SU-DHL-6 (cell line): ENCODE results near the gene CALCR.

Source experiments
- CTCF ChIP-seq: fragments of 200-600 bp; sonication (generic); IDR thresholded peaks from one replicate; pipeline ENCODE4 v1.5.1; 2017; ENCODE audit warnings: antibody characterized with exemption, mild to moderate bottlenecking, low read length, moderate library complexity; ENCODE audit not compliant: insufficient read depth, poor library complexity, severe bottlenecking
- EZH2phosphoT487 ChIP-seq: fragments of 200-600 bp; sonication (generic), shearing (Covaris generic); conservative IDR thresholded peaks from 2 replicates; pipeline ENCODE4 v1.6.1; 2018; ENCODE audit warnings: mild to moderate bottlenecking, antibody characterized with exemption, low read length, moderate library complexity, mixed read lengths

- TF ChIP-seq CTCF, result no peak
- no peak for TF ChIP-seq EZH2phosphoT487
These were observed 65.2 kb downstream of the CALCR start for GRCh38 chr7:93509303-93509702.
